Transverse colon (tissue), 4 donors: ENCODE results near the gene MAP3K1. TPM values are rescaled to one million over a fixed set of nuclear protein-coding genes. Genes with fewer than 3 reads are reported as not detected.
A peak's percentile ranks its signal among the peaks of the same experiment; 100 is the strongest.

ENCODE experiments used
- DNase-seq: peaks from one replicate; pipeline ENCODE4 v3.0.0-alpha.2; 2019
- H3K27ac ChIP-seq, 4 donors: fragments of 200-600 bp; sonication (generic); 2 replicates each; pipeline ENCODE4 v1.5.1; 2016 to 2018; ENCODE audit warnings: inconsistent platforms in 4 of 4
- H3K27me3 ChIP-seq: fragments of 200-600 bp; sonication (generic); 2 replicates; pipeline ENCODE4 v1.5.1; 2017; ENCODE audit warnings: inconsistent platforms
- H3K36me3 ChIP-seq, 4 donors: fragments of 200-600 bp; sonication (generic); 2 replicates each; pipeline ENCODE4 v1.5.1; 2017 to 2019; ENCODE audit warnings: inconsistent platforms in 4 of 4
- H3K4me1 ChIP-seq, 4 donors: fragments of 200-600 bp; sonication (generic); 2 replicates each; pipeline ENCODE4 v1.5.1; 2017 to 2020; ENCODE audit warnings: inconsistent platforms in 4 of 4
- H3K4me3 ChIP-seq, 4 donors: fragments of 200-600 bp; sonication (generic); 1 replicate in 1 of 4; 2 replicates in 3 of 4; pipeline versions ENCODE4 v1.5.1 to v1.6.1; 2017 to 2019; ENCODE audit warnings: inconsistent platforms in 4 of 4
- H3K9me3 ChIP-seq, 2 donors: fragments of 200-600 bp; sonication (generic); 2 replicates each; pipeline ENCODE4 v1.5.1; 2017 to 2019; ENCODE audit warnings: inconsistent platforms in 2 of 2
- EP300 ChIP-seq: sonication (generic); formaldehyde crosslinking; IDR thresholded peaks from one replicate; pipeline ENCODE4 v1.6.1; 2017; ENCODE audit warnings: antibody characterized with exemption, low read depth
- POLR2A ChIP-seq: fragments of 450-650 bp; IDR thresholded peaks from one replicate; pipeline ENCODE4 v1.6.1; 2016; ENCODE audit warnings: antibody characterized with exemption, mild to moderate bottlenecking, moderate library complexity
- POLR2AphosphoS5 ChIP-seq, 3 donors: sonication (generic); formaldehyde crosslinking; IDR thresholded peaks; one replicate each; pipeline ENCODE4 v1.6.1; 2016; ENCODE audit warnings: antibody characterized with exemption in 3 of 3
- WGBS, 2 donors: methylation state at CpG; one replicate each; pipeline ENCODE4 v1.1.5; 2018; ENCODE audit warnings: low coverage in 1 of 2; 5-methylcytosine and 5-hydroxymethylcytosine counted together
- in situ Hi-C, 4 donors: fragments of 200-750 bp; cut with MboI; loops; one replicate each; pipeline versions ENCODE4 v1.15.0 to v1.15.1; 2017; ENCODE audit warnings: low sequenced_read_pairs in 3 of 4, low pct_ligation_motif_present in 1 of 4, low pct_unique_long_range_greater_than_20kb in 1 of 4
- intact Hi-C: fragments of 100-400 bp; cut with DNase I; formaldehyde crosslinking; loops from one replicate; pipeline ENCODE4 v1.15.1; 2023; ENCODE audit warnings: low total_unique reads
- total RNA-seq, 4 donors: library from RNA; depleted of rRNA; stranded (reverse); fragments of >200 nt; gene quantifications; one replicate each; pipeline ENCODE4 v1.1.0, GENCODE V29; 2016
- TF ChIP-seq, protein P1 (sequence below), 5 experiments: fragments of 200-600 bp in 3 of 5; fragments of 450-650 bp in 2 of 5; sonication (generic) in 3 of 5; IDR thresholded peaks; 1 replicate in 2 of 5; 2 replicates in 3 of 5; pipeline ENCODE4 v1.5.1; 2016 to 2017; ENCODE audit warnings: antibody characterized with exemption in 5 of 5, inconsistent platforms in 3 of 5, mild to moderate bottlenecking in 2 of 5, moderate library complexity in 1 of 5

MAP3K1 gene
- total RNA-seq, 4 donors from 2014 or later = 8.6 to 17.3 (median 12.4) TPM

GRCh38 chr5:56815658-56816545 lies 553 bp downstream of the MAP3K1 start:
- Histone ChIP-seq H3K4me3 (peak overlapping the region; percentile 69 to 96 (median 79)), H3K27ac (peak overlapping the region; percentile 91 to 99 (median 96)), H3K27me3 (no peaks in the 10 kb centered on the region), H3K9me3 (no peaks in the 10 kb centered on the region), H3K36me3 (no peaks in the 10 kb centered on the region), H3K4me1 (peaks cover 6 to 25% (median 10%) of the 10 kb centered on the region in 4 donors)
- in situ Hi-C loops (no loop called here), intact Hi-C loops (no loop called here)
- peak; percentile 51 for DNase-seq
- WGBS, 2 donors = 1% methylated on average over 66 of the region's 116 CpGs; no CpG with 5 or more reads in 1 of the 2 donors
- no peak for TF ChIP-seq EP300
- TF ChIP-seq, protein P1, sequence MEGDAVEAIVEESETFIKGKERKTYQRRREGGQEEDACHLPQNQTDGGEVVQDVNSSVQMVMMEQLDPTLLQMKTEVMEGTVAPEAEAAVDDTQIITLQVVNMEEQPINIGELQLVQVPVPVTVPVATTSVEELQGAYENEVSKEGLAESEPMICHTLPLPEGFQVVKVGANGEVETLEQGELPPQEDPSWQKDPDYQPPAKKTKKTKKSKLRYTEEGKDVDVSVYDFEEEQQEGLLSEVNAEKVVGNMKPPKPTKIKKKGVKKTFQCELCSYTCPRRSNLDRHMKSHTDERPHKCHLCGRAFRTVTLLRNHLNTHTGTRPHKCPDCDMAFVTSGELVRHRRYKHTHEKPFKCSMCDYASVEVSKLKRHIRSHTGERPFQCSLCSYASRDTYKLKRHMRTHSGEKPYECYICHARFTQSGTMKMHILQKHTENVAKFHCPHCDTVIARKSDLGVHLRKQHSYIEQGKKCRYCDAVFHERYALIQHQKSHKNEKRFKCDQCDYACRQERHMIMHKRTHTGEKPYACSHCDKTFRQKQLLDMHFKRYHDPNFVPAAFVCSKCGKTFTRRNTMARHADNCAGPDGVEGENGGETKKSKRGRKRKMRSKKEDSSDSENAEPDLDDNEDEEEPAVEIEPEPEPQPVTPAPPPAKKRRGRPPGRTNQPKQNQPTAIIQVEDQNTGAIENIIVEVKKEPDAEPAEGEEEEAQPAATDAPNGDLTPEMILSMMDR (IDR thresholded peaks at IDR 0.05) = peak in 1 of 5 experiments; percentile 25

DNA sequence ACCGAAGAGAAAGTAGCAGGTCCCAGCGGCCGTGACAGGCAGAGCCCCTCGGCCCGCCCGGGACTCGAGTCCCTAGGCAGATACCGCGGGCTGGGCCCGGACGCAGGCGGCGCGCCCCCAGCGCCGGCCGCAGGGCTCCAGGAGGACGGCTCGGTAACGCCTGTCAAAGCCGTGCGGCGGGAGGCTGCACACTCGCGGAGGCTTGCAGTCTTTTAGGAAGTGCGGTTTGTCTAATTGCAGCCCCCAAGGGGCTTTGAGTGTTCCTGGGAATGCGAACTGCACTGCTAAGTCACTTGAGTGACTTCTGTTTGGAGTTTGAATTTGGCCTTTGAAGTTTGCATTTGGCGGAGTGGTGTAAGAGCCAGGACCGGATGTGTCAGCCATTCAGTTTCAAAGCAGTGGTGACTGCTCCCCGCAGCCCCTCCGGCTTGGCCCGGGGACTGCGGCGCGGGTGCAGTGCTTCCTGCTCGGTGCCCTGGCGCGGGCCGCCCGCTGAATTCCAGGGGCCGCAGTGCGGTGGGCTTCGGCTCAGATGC lies 1.3 kb downstream of the MAP3K1 start:
- Histone ChIP-seq H3K4me3 (peak overlapping the region; percentile 69 to 96 (median 79)), H3K9me3 (no peaks in the 10 kb centered on the region), H3K27me3 (no peaks in the 10 kb centered on the region), H3K36me3 (no peaks in the 10 kb centered on the region), H3K4me1 (peaks cover 6 to 25% (median 10%) of the 10 kb centered on the region in 4 donors), H3K27ac (peak overlapping the region; percentile 91 to 99 (median 96))
- in situ Hi-C loops (no loop called here), intact Hi-C loops (no loop called here)
- 1% methylated on average over 43 of the region's 43 CpGs; no CpG with 5 or more reads in 1 of the 2 donors for WGBS, 2 donors
- DNase-seq = peak; percentile 75
- TF ChIP-seq, protein P1 (IDR thresholded peaks at IDR 0.05) = peak in 1 of 5 experiments; percentile 5
- TF ChIP-seq POLR2AphosphoS5 (IDR thresholded peaks at IDR 0.05) (peak; percentile 19 to 59 (median 49)), EP300 (no peak), POLR2A (no peak)

DNA sequence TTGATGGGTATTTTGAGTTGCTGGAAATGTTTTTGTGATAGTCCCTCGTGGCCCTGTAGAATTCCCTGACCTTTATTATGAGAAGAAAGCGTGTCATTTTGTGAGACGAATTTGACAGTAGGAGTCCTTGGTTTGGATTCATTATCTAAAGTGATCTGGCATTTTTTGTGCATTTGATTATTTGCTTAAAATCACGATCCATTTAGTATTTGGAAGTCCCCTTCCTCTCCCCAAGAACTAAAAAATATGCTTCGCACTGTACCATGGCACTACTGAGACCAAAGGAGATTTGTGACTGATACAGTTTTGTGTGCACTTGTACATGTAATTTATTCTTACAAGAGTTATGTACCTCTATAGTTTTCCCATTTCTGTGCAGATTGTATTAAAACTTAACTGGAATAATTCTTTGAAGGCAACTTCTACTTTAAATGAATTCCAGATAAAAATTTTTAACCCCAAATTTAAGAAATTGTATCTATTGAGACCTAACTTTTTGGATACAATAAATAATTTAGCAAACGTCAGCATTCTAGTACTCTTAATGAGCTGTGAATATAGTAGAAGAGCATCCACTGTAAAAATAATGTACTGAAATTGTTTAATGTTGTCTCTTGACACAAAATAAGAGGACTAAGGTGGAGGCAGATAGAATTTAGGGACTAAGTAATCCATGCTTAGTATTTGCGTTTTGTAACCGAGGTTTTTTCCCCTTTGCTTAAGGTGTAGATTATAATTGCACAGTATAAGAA lies 2.1 kb downstream of the MAP3K1 start:
- no peak for TF ChIP-seq EP300
- TF ChIP-seq POLR2A = no peak
- TF ChIP-seq POLR2AphosphoS5 (IDR thresholded peaks at IDR 0.05) = no peak
- TF ChIP-seq, protein P1 (IDR thresholded peaks at IDR 0.05) = no peak
- no peaks in the 10 kb centered on the region for H3K9me3 ChIP-seq
- intact Hi-C loops = no loop called here
- H3K27ac ChIP-seq = peak overlapping the region; percentile 91 to 99 (median 96)
- H3K4me3 ChIP-seq = peak overlapping the region; percentile 69 to 96 (median 79)
- H3K27me3 ChIP-seq = no peaks in the 10 kb centered on the region
- DNase-seq = no peak
- peaks cover 6 to 25% (median 10%) of the 10 kb centered on the region in 4 donors for H3K4me1 ChIP-seq
- H3K36me3 ChIP-seq = no peaks in the 10 kb centered on the region
- whole genome bisulfite sequencing, 2 donors = 25 to 26% methylated on average over 8 of the region's 8 CpGs
- in situ Hi-C loops = no loop called here
